GM19328 (cell line): ENCODE results near the gene SDE2.

Experiments
- ATAC-seq: cut with Tn5 transposase; IDR thresholded peaks from one replicate; pipeline ENCODE4 v1.9.1; 2021; ENCODE audit warnings: mild to moderate bottlenecking, moderate library complexity; ENCODE audit not compliant: unreplicated experiment

The SDE2 gene

DNA sequence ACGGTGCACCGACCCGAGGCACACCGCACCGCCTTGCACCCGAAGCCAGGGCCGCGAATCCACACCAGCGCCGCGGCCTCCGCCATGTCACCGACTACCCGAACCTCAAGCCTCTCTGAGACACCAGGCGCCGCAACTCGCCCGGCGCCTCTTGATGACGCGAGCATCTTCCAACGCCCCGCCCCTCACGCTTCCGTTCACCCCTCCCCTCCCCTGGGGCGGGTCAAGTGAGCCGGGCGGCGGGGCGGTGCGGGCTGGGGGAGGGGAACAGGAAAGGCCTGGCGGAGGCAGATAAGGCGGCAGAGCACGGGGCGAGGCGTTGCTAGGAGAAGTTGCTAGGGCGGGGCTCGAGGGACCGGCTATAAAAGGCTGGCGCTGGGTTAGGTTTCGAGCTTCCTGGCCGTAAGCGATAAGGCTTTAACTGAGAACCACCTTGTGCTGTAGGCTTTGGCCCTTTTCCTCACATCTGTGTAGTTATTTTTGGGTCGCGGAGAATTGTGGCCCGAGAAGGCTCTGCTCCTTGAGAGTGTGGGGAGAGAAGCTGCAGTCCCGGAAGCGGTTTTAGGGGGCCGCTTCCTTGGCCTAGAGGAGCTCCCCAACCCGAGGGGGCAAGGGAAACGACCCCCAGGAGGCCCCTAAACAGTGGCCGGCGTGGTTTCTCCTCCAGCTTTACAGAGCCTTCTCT, at the start of gene SDE2:
Gene SDE2, minus strand, starts transcription at position 117 of the 685 bp plus-strand sequence. Its CDS starts 31 bp downstream, at position 86.
- peak; percentile 85 for ATAC-seq

GRCh38 chr1:226048886-226049285, 49.7 kb upstream of the SDE2 start:
- ATAC-seq = no peak

DNA sequence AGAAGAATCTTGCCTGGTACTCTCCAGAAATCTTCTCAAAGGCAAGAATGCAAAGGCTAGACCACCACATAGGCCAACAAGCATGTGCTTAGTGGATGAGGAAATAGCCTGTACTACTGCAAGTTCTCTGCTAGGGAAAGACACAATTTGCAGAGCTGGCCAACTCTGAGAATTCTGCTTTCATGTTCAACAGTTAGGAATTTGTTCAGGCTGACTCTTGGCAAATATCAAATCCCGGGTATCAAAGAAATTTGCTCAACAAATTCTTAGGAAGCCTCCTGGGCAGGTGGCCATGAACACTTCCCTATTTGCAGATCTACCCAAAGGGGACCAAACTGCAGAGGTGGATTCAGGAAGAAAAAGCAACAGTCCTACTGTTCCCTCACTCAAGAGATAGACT, 48.4 kb upstream of the SDE2 start:
- ATAC-seq = no peak

DNA sequence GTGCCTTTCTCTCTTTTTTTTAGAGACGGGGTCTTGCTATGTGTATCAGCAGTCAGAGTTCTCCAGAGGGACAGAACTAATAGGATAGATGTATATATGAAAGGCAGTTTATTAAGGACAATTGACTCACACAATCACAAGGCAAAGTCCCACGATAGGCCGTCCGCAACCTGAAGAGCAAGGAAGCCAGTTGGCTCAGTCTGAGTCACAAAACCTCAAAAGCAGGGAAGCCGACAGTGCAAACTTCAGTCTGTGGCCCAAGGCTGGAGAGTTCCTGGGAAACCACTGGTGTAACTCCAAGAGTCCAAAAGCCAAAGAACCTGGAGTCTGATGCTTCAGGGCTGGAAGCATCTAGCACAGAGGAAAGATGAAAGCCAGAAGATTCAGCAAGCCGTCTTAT, 47.1 kb upstream of the SDE2 start:
- no peak for ATAC-seq

GRCh38 chr1:226044514-226045101, 45.5 kb upstream of the SDE2 start:
- ATAC-seq = no peak

GRCh38 chr1:226041419-226041818, 42.3 kb upstream of the SDE2 start:
- no peak for ATAC-seq

DNA sequence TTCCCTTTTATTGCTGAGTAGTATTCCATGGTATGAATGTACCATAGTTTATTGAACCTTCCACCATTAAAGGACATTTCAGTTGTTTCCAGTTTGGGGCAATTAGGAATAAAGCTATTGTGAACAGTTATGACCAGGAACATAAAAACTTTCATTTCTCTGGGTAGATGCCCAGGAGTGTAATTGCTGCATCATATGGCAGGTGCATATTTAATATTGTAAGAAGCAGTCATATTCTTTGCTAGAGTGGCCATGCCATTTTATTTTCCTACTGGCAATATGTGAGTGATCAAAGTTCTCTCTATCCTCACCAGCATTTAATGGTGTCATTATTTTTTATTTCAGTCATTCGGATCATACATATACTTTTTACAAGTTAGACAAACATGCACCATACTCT, 39.5 kb upstream of the SDE2 start:
- no peak for ATAC-seq

DNA sequence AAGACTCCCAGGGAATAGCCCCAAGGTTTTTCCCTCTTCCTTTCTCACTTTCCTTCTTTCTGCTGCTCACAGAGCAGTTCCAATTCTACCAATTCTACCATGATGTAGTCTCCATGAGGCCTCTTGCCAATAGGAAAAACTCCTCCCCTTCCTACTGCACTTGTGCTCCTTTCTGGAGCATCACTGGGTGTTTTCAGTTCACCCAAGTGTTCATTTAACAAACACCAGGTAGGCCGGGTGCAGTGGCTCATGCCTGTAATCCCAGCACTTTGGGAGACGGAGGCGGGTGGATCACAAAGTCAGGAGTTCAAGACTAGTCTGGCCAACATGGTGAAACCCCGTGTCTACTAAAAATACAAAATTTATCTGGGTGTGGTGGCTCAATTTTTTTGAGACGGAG, 36.8 kb upstream of the SDE2 start:
- ATAC-seq = no peak

DNA sequence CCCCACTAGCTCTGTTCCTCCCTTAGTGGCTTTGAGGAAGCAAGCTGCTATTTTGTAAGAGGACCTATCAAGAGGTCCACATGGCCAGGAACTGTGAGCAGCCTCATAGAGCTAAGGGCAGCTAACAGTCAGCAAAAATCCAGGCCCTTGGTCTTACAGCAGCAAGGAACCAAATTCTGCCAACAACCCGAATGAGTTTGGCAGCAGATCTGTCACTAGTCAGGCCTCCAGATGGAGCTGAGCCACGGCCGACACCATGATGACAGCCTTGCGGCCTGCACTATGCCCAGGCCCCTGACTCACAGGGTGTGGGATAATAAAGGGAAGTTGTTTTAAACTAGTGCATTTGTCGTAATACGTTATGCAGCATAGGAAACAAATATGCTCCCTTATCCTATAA, 35.3 kb upstream of the SDE2 start:
- no peak for ATAC-seq

DNA sequence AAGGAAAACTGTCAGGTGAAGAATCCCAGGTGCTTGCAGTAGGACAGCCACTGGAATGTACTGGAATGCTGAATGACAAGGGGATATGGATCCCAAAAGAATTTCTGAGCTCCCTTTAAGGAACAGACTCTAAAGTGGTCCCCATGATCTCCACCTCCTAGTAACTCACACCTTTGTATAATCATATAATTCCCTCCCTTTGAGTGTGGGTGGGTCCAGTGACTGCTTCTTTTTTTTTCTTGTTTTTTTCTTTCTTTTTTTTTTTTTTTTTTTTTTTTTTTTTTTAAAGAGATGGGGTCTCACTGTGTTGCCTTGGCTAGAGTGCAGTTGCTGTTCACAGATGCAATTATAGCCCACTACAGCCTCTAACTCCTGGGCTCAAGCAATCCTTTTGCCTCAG, 34.8 kb upstream of the SDE2 start:
- ATAC-seq = no peak

GRCh38 chr1:226033582-226033981, 34.4 kb upstream of the SDE2 start:
- no peak for ATAC-seq

DNA sequence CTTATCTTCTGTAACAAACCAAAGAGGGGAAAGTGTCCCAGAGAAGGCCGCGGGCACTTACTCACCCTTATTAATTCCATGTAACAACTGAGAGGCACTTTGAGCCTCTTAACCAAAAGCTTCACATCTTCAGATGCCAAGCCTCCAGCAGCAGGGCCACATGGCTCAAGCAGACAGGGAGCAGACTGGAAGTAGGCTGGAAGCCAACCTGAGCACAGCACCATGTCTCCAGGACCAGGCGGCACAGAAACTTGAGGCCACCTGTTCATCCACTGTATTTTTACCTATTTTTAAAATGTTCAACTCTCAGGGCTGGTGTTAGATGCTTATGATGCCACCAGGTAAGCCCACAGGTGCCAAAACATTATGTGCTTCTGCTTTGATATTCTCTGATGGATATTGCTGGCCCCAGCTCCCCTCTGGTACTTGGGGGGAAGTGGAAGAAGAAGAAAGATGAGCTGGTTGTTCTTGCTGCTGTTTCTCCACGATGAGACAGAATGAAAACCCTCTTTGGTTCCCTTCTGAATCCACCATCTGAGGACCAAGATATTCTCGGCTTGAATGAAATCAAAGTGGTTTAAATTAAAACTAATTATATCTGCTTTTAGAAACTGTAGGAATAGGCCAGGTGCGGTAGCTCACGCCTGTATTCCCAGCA, 30.6 kb upstream of the SDE2 start:
- no peak for ATAC-seq

- ATAC-seq = peak; percentile 79
Observed at GRCh38 chr1:226029093-226029496, 30.0 kb upstream of the SDE2 start.

DNA sequence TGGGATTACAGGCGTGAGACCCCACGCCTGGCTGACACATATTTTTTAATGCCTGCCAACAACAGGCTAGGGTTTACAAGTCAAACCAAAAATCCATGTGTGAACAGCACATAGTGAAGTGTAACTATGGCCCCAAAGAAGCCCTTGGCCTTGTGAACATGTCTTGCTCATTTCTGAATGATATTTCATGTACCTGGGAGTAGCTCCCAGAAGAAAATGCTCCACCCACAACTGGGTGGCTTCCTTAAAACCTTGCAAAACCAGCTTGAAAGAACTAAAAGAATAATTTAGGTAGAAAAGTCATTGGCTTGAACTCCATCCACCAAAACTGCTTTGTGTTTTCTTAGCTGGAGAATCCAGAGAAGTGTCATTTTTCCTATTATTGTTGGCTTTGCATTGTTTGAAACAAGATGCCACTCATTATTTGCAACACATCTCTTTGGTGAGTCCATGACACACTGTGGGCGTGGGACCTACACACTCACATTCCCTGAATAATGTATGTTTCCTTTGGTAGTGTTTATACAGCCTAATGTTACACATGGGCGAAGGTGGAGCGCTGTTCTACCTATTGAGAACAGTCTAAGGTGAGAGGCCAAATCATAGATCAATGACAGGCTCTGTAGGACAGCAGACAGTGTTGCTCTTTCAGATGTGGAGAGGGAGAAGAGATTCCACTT, 28.5 kb upstream of the SDE2 start:
- no peak for ATAC-seq

DNA sequence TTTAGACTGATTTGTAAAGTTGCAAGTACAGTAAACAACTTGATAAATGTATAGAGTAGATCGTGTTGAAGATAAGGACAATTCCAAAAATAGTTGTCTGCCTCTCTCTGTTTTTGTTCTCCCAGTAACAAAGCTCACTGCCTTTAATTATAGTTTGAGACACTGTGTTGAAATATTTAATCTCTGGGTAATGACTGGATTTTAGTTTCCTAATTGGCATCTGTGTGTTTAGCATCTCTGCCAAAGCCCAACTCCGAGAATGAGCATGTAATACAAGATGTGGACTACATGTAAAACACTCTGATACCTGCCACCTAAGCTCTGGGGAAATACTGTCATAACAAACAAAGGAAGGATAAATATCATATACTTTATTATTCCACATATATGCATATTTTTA, 27.7 kb upstream of the SDE2 start:
- no peak for ATAC-seq

DNA sequence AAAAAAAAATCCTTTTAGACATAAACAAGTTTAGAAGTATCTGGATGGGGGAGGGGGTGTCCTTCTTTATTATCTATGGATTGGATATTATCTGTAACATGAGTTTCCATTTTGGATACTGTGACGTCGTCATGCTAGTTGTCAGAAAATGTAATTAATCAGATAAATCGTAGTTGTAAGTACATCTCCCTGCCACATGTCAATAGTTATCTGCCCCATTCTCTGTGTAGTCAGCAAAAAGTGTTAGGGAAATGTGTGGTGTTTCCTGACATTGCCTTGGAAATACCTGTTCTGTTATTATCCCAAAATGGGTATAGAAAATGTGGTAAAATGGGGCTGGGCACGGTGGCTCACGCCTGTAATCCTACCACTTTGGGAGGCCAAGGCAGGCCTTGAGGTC, 24.6 kb upstream of the SDE2 start:
- no peak for ATAC-seq

DNA sequence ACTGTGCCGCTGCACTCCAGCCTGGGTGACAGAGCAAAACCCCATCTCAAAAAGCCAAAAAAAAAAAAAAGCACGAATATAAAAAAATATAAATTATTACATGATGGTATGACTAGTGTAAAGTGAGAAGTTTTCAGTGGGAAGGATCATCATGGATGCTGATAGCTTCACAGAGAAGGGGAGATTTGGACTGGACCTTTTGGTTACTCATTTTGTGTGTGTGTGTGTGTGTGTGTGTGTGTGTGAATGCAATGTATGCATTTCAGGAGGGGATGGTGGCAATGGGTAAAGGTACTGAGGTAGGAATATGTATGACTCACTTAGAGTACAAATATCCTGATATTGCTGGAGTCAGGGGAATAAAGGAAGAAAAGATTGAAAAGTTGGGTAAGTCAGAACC, 22.7 kb upstream of the SDE2 start:
- ATAC-seq = no peak

GRCh38 chr1:226021401-226021800, 22.3 kb upstream of the SDE2 start:
- ATAC-seq = no peak

GRCh38 chr1:226019572-226019971, 20.4 kb upstream of the SDE2 start:
- no peak for ATAC-seq

GRCh38 chr1:226017070-226017469, 17.9 kb upstream of the SDE2 start:
- no peak for ATAC-seq

- no peak for ATAC-seq
Observed at GRCh38 chr1:226009650-226010044, 10.5 kb upstream of the SDE2 start.
